SK-N-DZ (cell line): ENCODE measurements around the gene DLGAP4.
"Not testable (repeated sequence)": the region's sequence is repeated elsewhere in the genome, so short reads cannot be mapped to it uniquely, and the experiment has no call there.

Experiments used
- DNase-seq: peaks from one replicate; pipeline ENCODE4 v3.0.0-alpha.2; 2015; ENCODE audit warnings: low spot score
- small RNA-seq, 2 experiments: library from RNA; depleted of rRNA; stranded (forward); fragments of <200 nt; gene quantifications; one replicate each; pipeline ENCODE3, GENCODE V24; 2014

DLGAP4 gene

DNA sequence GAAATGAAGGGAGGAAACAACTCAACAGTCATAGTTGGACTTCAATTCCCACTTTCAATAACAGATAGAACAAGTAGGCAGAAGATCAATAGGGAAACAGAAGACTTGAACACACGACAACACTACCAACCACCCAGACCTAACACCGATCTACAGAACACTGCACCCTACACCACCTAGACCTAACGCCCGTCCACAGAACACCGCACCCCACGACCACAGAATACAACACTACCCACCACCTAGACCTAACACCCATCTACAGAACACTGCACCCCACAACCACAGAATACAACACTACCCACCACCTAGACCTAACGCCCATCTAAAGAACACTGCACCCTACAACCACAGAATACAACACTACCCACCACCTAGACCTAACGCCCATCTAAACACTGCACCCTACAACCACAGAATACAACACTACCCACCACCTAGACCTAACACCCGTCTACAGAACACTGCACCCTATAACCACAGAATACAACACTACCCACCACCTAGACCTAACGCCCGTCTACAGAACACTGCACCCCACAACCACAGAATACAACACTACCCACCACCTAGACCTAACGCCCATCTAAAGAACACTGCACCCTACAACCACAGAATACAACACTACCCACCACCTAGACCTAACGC lies 258.1 kb downstream of the DLGAP4 start:
- not testable (repeated sequence) for DNase-seq

DNA sequence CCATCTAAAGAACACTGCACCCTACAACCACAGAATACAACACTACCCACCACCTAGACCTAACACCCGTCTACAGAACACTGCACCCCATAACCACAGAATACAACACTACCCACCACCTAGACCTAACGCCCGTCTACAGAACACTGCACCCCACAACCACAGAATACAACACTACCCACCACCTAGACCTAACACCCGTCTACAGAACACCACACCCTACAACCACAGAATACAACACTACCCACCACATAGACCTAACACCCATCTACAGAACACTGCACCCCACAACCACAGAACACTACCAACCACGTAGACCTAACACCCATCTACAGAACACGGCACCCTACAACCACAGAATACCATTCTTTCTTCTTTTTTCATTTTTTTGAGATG lies 258.6 kb downstream of the DLGAP4 start:
- not testable (repeated sequence) for DNase-seq

DNA sequence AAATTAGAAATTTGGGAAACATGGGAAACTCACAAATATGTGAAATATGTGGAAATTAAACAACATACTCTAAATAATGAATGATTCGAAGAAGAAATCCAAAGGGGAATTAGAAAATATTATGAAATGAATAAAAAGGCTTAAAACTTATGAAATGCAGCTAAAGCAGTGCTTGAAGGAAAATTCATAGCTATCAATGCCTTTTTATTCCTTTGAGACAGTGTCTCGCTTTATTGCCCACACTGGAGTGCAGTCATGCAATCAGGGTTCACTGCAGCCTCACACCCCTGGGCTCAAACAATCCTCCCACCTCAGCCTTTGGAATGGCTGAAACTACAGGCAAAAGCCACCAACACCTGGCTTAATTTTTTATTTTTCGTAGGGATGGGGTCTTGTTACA lies 259.4 kb downstream of the DLGAP4 start:
- DNase-seq: no peak

DNA sequence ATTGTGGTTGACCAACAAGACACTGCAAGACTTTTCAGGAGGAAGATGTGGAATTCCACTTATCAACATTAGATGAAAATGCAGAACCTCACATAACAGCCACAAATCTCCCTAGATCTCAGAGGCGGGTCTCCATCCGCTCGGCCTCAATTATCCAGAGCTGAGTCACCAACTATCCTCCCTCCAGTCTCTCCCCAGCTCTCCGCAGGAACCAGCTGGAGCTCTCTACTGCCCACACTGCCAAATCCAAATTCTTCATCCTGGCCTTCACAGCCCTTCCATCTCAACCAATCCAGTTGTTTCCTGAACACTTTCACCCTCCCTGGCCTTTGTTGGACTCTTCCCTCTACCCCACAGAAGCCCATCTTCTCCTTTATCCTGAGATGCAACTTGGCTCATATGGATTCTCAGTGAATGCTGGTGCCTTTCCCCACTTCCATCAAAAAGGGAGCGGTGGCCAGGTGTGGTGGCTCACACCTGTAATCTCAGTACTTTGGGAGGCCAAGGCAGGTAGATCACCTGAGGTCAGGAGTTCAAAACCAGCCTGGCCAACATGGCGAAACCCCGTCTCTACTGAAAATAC lies 263.8 kb downstream of the DLGAP4 start:
- no peak for DNase-seq

DNA sequence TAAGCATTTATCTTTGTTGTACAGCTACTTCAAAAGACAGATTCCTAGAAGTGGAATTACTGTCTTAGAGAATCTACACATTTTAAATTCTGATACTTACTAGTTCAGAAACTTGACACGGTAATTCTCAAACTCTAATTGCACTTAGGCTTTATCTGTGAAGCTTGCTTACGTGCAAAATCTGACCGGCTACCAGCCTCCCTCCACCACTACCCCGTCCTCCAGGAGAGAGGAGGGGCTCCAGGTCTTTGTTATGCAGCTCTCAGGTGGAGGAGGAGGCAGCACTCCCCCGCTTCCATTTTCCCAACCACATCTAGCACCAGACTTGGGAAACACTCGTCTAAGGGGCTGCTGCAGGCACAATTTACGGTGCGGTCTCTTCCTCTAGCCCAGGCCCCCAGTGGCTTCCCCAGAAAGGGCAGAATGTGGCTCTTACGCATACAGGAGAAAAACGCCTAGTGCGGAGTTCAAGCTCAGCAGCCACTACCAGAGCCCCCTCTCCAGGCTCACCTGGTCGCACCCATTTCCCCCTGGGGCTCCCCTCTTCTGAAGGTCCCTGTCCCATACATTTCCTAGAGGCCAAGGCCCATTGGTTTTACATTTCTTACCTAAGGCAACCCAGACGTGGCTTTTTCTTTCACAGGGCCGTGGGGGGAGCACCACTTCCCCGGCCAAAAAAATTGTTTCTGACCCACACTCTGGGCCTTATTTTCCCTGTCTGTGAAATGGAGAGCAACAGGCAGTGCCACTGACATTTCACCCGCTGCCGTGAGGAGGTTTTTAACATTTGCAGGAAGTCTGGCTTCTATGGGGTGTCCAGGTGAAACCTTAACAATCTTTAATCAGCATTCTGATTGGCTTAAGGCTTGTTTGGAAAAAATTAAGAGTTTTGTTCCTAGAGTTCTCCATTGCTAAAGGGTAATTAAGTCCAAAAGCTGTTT lies 265.7 kb downstream of the DLGAP4 start:
- DNase-seq: peak; percentile 59

DNA sequence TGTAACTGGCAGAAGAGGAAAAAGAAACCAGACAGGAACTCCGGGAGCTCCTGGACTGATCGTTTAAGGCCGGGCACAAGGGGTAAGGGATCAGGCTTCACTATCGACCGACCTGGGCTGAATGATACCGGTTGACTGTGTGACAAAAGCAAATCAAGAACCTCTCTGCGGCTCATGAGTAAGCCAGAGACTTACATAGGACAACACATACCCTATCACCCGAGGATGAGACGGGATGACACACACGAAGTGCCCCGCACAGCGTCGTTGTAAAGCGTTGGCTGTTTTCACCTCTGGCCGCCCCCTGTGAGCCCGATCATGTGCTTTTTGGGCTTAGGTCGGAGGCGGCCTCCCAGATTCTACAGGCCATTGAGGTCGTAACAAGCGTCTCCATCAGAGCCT lies 266.6 kb downstream of the DLGAP4 start:
- peak; percentile 57 for DNase-seq

DNA sequence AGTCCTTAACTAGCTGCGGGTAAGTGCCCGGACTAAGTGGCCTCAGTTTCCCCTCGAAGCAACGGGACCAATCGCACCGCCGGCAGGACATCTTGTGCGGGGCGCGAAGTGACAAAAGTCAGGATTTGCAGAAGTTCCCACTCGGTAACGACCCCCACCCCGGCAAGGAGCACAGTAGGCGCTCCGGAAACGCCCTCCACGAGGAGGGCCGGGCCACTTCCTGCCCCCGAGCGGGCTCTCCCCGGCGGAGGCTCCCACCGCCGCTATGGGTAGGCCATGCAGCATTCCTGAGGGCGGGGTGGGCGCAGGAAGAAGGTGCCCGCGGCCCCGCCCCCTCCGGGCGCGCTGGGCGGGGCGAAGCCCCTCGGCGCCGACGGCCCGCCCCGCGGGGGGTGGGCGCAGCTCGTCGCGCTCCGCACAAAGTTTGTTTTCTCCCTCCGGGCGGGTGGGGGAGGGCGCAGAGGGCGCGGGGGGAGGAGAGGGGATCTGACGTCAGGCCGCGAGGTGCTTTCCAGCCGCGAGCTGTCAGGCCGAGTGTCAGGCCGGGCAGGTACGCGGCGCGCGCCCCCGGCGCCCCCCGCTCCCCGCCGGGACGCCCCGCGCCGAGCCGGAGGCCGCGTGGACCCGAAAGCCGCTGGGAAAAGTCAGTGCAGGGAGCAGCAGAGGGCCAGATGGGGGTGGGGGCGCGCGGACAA lies 267.1 kb downstream of the DLGAP4 start, which contains the start of gene TGIF2:
Gene TGIF2, plus strand, starts transcription at position 495 of the 695 bp plus-strand sequence. CDS start 5,178 bp downstream, outside the sequence.
- DNase-seq: peak; percentile 88

DNA sequence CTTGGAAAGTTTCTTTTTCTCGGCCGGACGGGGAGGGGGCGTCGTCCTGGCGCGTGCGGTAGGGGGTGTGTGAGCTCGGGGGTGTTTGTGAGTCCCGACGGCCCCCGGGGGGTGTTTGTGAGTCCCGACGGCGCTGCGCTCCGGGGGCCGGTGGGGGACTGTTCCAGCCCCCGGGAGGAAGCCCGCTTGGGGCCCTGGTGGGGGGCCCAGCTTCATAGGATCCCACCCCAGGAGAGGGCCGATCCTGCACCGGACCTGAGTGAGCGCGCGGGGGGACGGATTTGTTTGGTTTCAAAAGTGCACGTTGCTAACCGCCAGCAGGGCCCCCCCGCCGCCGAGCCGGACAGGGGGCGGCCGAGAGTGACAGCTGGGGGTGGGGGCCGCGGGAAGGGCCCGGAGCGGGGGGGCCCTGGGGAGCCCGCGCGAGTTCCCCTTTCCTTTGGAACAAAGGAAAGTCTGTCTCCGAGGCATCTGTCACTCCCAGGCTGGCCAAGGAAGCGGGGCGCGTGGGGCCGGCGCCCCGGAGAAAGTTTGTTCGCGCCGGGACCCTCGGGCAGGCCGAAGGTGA lies 267.7 kb downstream of the DLGAP4 start:
- no peak for DNase-seq

DNA sequence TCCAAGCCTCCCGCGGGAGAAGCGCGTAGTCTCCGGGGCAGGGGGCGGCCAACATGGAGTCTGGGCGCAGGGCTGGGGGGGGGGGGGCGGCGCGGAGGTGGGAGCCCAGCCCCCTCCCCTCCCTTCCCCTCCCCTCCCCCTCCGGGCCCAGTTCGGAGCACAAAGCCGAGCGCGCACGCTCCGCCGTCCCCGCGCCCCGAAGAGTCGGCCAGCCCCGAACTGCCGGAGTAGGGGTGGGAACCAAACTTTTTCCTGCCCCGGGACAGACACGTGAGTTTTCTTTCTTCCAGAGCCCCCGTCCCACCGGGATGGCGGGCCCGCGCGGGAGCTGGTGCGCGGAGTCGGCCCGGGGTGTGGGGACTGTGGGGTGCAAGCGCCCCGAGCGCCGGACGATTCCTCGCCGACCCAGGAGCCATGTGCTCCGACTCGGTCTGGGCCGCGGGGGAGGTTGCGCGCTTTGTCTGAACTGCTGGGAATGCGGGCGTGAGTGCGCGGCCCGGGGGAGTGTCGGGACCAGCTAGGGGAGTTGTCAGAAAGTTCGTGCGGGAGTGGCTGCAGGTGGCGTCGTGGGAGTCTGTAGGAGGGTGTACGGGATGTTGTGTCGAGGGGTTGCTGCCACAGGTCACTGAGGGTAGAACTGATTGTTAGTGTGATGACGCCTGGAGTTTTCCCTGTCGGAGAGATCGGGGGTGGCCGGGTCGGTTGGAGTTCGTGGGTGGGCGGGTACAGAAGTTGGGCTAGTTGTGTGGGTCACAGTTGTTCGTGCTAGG lies 268.4 kb downstream of the DLGAP4 start:
- DNase-seq: peak; percentile 55

DNA sequence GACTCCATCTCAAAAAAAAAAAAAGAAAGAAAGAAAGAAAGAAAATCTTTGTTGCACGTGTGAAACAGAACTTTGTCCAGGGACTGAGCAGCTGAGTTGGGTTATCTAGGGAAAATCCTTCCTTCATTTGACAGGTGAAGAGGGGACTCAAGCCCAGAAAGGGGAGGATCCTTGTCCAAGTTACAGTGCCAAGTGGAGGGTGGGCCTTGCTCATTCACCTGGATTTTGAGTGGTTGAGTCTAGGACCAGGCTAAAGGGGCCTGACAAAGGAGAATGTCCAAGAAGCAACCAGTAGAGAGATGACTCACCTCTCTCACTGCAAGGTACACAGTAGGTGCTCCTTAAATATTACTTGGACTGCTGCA lies 269.9 kb downstream of the DLGAP4 start:
- DNase-seq: no peak

Small RNA genes lying within 50 kb of the gene (small RNA-seq; reads per million reads assigned to genes)
- 0 reads per million in 2 experiments for gene RF00017
